ENCODE measurements around the gene HS3ST6. TPM values are rescaled to one million over a fixed set of nuclear protein-coding genes. Genes with fewer than 3 reads are reported as not detected.
A peak's percentile ranks its signal among the peaks of the same experiment; 100 is the strongest.
"Not testable (repeated sequence)": the region's sequence is repeated elsewhere in the genome, so short reads cannot be mapped to it uniquely, and the experiment has no call there.

The HS3ST6 gene
- not detected for polyA plus RNA-seq (2012; ENCODE audit: missing spikeins)

GRCh38 chr16:1918351-1919326 is at the start of gene HS3ST6:
HS3ST6 (minus strand) TSS chr16:1918415; CDS start chr16:1918323, 92 bp downstream.
- DNase-seq (ENCODE audit: insufficient read length) (no peak), FAIRE-seq (no peak)
- TF ChIP-seq POLR2AphosphoS5 (IDR thresholded peaks at IDR 0.05; ENCODE audit: low read depth, low read length) (no peak), POLR2A (IDR thresholded peaks at IDR 0.05; ENCODE audit: low read depth, low read length) (no peak), TAF1 (IDR thresholded peaks at IDR 0.05; ENCODE audit: borderline replicate concordance, low read depth, low read length) (no peak)

DNA sequence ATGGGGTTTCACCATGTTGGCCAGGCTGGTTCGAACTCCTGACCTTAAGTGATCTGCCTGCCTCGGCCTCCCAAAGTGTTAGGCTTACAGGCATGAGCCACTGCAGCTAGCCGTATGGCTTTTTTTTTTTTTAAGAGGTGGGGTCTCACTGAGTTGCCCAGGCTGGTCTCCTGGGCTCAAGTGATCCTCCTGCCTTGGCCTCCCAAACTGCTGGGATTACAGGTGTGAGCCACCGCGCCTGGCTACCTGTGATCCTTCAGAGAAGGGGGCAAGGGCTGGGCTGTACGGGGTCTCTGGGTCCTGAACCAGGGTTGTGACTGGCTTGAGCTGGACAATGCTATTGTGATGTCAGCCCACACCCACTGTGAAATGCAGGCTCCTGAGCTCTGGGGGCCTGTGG is 48.2 kb upstream of the HS3ST6 start, which contains the start of gene RNF151:
RNF151 (plus strand) TSS at position 397 of the 400 bp plus-strand sequence. CDS start 26 bp downstream, outside the sequence.
- FAIRE-seq (no peak), DNase-seq (ENCODE audit: insufficient read length) (no peak)
- TF ChIP-seq TAF1 (IDR thresholded peaks at IDR 0.05; ENCODE audit: borderline replicate concordance, low read depth, low read length): no peak
- no peak for TF ChIP-seq POLR2AphosphoS5 (IDR thresholded peaks at IDR 0.05; ENCODE audit: low read depth, low read length)
- TF ChIP-seq POLR2A (IDR thresholded peaks at IDR 0.05; ENCODE audit: low read depth, low read length): no peak

DNA sequence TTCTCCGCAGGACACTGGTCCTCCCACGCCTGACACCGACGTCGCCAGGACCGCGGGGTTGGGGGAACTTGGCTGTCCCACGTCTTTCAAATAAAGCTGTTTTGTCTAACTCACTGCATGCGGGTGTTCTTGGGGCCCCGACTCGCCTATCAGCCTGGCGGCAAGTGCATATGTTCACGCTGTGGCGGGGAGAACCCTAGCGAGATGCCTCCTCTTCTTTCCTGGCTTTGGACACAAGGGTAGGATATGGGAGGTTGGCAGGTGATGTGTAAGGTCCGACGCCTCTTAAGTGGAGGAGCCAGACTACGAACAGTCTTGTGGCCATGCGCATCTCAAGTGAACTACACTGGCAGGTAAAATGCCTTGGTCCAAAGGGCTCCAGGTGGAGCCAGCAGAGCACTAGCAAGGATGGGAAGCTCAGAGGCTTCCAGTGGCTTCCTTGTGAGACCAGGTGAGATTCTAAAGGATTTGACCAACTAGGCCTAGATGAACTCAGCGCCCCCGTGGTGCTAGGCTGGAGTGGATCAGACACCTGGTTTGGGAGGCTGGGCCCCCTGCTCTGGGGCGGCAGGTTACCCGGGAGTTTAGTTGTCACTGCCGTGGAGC is 47.3 kb upstream of the HS3ST6 start:
- TF ChIP-seq POLR2A (IDR thresholded peaks at IDR 0.05; ENCODE audit: low read depth, low read length) (0 out of 2 replicates have a peak, but pooled peaks have one; percentile 1), POLR2AphosphoS5 (IDR thresholded peaks at IDR 0.05; ENCODE audit: low read depth, low read length) (no peak), TAF1 (IDR thresholded peaks at IDR 0.05; ENCODE audit: borderline replicate concordance, low read depth, low read length) (no peak)
- FAIRE-seq (no peak), DNase-seq (ENCODE audit: insufficient read length) (no peak)

GRCh38 chr16:1964506-1965395 is 46.5 kb upstream of the HS3ST6 start, which contains the start of gene RPS2:
RPS2 (minus strand) TSS chr16:1964826; CDS start chr16:1964625, 201 bp downstream.
- peak; percentile 92 for FAIRE-seq
- TF ChIP-seq POLR2AphosphoS5 (IDR thresholded peaks at IDR 0.05; ENCODE audit: low read depth, low read length): peak; percentile 100
- peak; percentile 99 for TF ChIP-seq TAF1 (IDR thresholded peaks at IDR 0.05; ENCODE audit: borderline replicate concordance, low read depth, low read length)
- peak; percentile 100 for TF ChIP-seq POLR2A (IDR thresholded peaks at IDR 0.05; ENCODE audit: low read depth, low read length)

DNA sequence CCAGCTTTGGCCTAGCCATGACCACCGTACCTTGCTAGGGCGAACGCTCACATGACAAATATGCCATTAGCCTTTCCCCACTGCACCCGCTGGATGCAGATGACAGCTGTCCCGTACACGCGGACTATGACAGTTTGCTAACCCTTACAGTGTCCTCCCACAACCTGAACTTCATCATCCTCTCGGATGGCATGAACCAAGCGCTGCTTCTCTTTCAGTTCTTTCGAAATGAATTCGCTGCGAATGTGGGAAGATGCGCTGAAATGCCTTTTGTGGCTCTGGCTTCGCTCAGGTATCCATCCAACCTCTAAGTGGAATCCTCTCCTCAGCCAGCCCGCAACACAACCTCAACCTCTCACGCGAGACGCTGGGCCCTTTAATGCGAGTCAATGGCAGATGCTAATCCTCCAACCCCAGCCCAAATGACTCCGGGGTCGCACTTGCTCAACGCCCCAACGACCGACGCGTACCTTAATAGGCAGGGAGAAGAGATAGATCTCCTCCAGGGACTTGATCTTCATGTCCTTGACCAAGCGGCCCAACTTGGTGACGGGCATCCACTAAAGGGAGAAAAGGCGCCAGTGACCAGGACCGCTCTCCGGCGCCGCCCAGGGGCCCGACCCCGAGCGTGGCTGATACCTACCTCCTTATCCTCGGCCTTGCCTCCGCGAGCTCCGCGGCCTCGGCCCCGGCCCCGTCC is 45.7 kb upstream of the HS3ST6 start:
- TF ChIP-seq TAF1 (IDR thresholded peaks at IDR 0.05; ENCODE audit: borderline replicate concordance, low read depth, low read length) (no peak), POLR2A (IDR thresholded peaks at IDR 0.05; ENCODE audit: low read depth, low read length) (peak; percentile 71), POLR2AphosphoS5 (IDR thresholded peaks at IDR 0.05; ENCODE audit: low read depth, low read length) (peak; percentile 72)
- DNase-seq (ENCODE audit: insufficient read length) (no peak), FAIRE-seq (peak; percentile 71)

More at GRCh38 chr16:1964506-1965395, 46.5 kb upstream of the HS3ST6 start, which contains the start of gene RPS2:
- peak; percentile 100 for DNase-seq (ENCODE audit: insufficient read length)

DNA sequence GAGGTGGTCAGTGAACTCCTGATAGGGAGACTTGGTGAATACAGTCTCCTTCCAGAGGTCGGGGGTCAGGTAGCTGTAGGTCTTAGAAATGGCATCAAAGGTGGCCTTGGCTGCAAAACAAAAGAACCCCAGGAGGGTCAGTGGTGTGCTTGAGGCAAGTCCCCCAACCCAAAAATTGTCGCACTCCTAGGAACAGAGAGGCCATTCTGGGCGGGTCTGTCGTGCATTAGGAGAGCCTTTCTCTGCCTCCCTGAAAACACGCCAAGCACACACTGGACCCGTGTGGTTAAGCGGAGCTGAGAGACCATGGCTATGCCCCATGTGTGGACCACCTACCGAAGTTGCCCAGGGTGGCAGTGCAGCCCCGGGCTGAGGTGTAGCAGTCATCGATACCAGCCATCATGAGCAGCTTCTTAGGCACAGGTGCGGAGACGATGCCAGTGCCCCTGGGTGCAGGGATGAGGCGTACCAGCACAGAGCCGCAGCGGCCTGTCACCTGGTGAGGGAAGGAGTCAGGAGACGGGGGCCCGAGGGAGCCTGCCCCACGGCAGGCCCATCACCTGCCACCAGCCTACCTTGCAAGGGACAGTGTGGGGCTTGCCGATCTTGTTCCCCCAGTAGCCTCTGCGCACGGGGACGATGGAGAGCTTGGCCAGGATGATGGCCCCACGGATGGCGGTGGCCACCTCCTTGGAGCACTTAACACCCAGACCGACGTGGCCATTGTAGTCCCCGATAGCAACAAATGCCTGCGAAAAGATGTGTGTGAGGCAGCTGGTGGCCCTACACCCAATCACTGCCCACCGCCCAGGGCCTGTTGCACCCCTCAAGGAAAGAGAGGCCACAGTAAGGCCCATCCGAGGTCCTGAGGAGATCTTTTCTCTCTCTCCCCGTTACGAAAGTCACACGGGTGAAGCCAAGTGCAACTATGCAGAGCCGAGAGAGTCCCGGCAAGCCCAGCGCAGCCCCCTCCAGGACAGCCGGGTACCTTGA is 44.2 kb upstream of the HS3ST6 start:
- not testable (repeated sequence) for DNase-seq (ENCODE audit: insufficient read length); FAIRE-seq
- TF ChIP-seq POLR2AphosphoS5 (IDR thresholded peaks at IDR 0.05; ENCODE audit: low read depth, low read length) (peak; percentile 56; the same call in 1 of the 2 replicates), POLR2A (IDR thresholded peaks at IDR 0.05; ENCODE audit: low read depth, low read length) (peak; percentile 71; the same call in 1 of the 2 replicates)

DNA sequence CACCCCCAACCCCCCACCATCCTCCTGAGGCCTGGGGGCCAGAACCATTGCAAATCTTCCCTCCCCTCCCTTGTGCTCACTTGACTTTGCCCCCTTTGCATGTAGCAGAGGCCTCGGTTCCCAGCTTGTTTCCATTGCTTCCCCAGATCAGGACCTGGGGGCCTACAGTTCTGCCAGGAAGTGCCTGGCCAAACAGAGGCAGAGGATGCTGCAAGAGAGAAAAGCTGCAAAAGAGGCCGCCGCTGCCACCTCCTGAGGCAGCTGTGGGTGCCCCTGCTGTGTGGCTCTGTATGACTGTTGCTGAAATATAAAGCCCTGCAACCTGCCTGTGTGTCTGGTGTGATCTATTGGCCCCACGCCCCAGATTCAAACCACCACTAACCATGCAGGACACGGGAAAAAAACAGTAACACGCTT is 43.4 kb upstream of the HS3ST6 start:
- TF ChIP-seq POLR2A (IDR thresholded peaks at IDR 0.05; ENCODE audit: low read depth, low read length): no peak
- TF ChIP-seq TAF1 (IDR thresholded peaks at IDR 0.05; ENCODE audit: borderline replicate concordance, low read depth, low read length): no peak
- no peak for TF ChIP-seq POLR2AphosphoS5 (IDR thresholded peaks at IDR 0.05; ENCODE audit: low read depth, low read length)
- FAIRE-seq (no peak), DNase-seq (ENCODE audit: insufficient read length) (no peak)

GRCh38 chr16:1960665-1961630 is 42.7 kb upstream of the HS3ST6 start:
- FAIRE-seq: peak; percentile 53
- DNase-seq (ENCODE audit: insufficient read length): no peak
- TF ChIP-seq POLR2A (IDR thresholded peaks at IDR 0.05; ENCODE audit: low read depth, low read length): peak; percentile 91
- TF ChIP-seq POLR2AphosphoS5 (IDR thresholded peaks at IDR 0.05; ENCODE audit: low read depth, low read length): peak; percentile 98
- no peak for TF ChIP-seq TAF1 (IDR thresholded peaks at IDR 0.05; ENCODE audit: borderline replicate concordance, low read depth, low read length)

All from GM12892 (cell line).